Stimulated activated naive B cell treated with anti-CD40 and anti-IgM and Interleukin-4, amounts not matched to agents 10 μg/mL and 1 μg/mL and 100 μg/mL, for 72 hours (primary cell): ENCODE results near the gene ASIC5.

Experiments
- ATAC-seq, 2 donors: fragments of 150-1000 bp; cut with Tn5 transposase; replicated peaks; 2 replicates each; pipeline ENCODE4 v1.10.0; 2021; ENCODE audit warnings: moderate library complexity in 1 of 2
- DNase-seq: peaks from one replicate; pipeline ENCODE4 v3.0.0; 2021
- H3K27ac Mint-ChIP-seq: one replicate; pipeline ENCODE4 v1.8.0; 2022; ENCODE audit warnings: mild to moderate bottlenecking, mixed read lengths
- H3K27me3 Mint-ChIP-seq, 2 donors: one replicate each; pipeline ENCODE4 v1.8.0; 2022; ENCODE audit warnings: mixed read lengths in 2 of 2
- H3K36me3 Mint-ChIP-seq, 2 donors: one replicate each; pipeline ENCODE4 v1.8.0; 2022; ENCODE audit warnings: mixed read lengths in 2 of 2, mild to moderate bottlenecking in 1 of 2
- H3K4me1 Mint-ChIP-seq, 2 donors: one replicate each; pipeline ENCODE4 v1.8.0; 2022; ENCODE audit warnings: mixed read lengths in 2 of 2, mild to moderate bottlenecking in 1 of 2
- H3K4me3 Mint-ChIP-seq, 2 donors: one replicate each; pipeline ENCODE4 v1.8.0; 2022; ENCODE audit warnings: mild to moderate bottlenecking in 2 of 2, mixed read lengths in 2 of 2, moderate library complexity in 1 of 2
- H3K9me3 Mint-ChIP-seq, 2 donors: one replicate each; pipeline ENCODE4 v1.8.0; 2022; ENCODE audit warnings: mixed read lengths in 2 of 2, mild to moderate bottlenecking in 1 of 2

ASIC5 gene

GRCh38 chr4:155846929-155847328, 19.1 kb downstream of the ASIC5 start:
- Mint-ChIP-seq H3K36me3 (no peaks in the 10 kb centered on the region), H3K27ac (no peak overlapping the region), H3K4me3 (no peak overlapping the region), H3K4me1 (no peaks in the 10 kb centered on the region), H3K27me3 (peaks cover 0 to 5% of the 10 kb centered on the region in 2 donors), H3K9me3 (no peaks in the 10 kb centered on the region)
- ATAC-seq (no peak), DNase-seq (no peak)

GRCh38 chr4:155842080-155842479, 24.0 kb downstream of the ASIC5 start:
- no peak overlapping the region for H3K4me3 Mint-ChIP-seq

GRCh38 chr4:155837203-155837796, 28.8 kb downstream of the ASIC5 start:
- Mint-ChIP-seq H3K9me3 (peaks cover 3 to 4% of the 10 kb centered on the region in 2 donors), H3K27ac (no peak overlapping the region), H3K36me3 (no peaks in the 10 kb centered on the region), H3K27me3 (peaks cover 4 to 12% of the 10 kb centered on the region in 2 donors), H3K4me1 (no peaks in the 10 kb centered on the region), H3K4me3 (no peak overlapping the region)
- ATAC-seq: no peak
- no peak for DNase-seq

More at GRCh38 chr4:155842080-155842479, 24.0 kb downstream of the ASIC5 start:
- peaks cover 3 to 4% of the 10 kb centered on the region in 2 donors for H3K9me3 Mint-ChIP-seq
- peaks cover 4 to 5% of the 10 kb centered on the region in 2 donors for H3K27me3 Mint-ChIP-seq
- DNase-seq: no peak
- no peak overlapping the region for H3K27ac Mint-ChIP-seq
- H3K36me3 Mint-ChIP-seq: no peaks in the 10 kb centered on the region
- ATAC-seq: no peak
- no peaks in the 10 kb centered on the region for H3K4me1 Mint-ChIP-seq

- H3K36me3 Mint-ChIP-seq: no peaks in the 10 kb centered on the region
- H3K27me3 Mint-ChIP-seq: peaks cover 0 to 12% of the 10 kb centered on the region in 2 donors
- H3K4me3 Mint-ChIP-seq: no peak overlapping the region
- H3K9me3 Mint-ChIP-seq: peaks cover 2 to 3% of the 10 kb centered on the region in 2 donors
- no peaks in the 10 kb centered on the region for H3K4me1 Mint-ChIP-seq
- no peak for DNase-seq
- no peak for ATAC-seq
- H3K27ac Mint-ChIP-seq: no peak overlapping the region
Measured at GRCh38 chr4:155832664-155833063, 33.4 kb downstream of the ASIC5 start.

- peaks cover 6 to 19% of the 10 kb centered on the region in 2 donors for H3K27me3 Mint-ChIP-seq
- H3K36me3 Mint-ChIP-seq: no peaks in the 10 kb centered on the region
- H3K4me1 Mint-ChIP-seq: no peaks in the 10 kb centered on the region
- no peak overlapping the region for H3K27ac Mint-ChIP-seq
- no peaks in the 10 kb centered on the region for H3K9me3 Mint-ChIP-seq
- DNase-seq (no peak), ATAC-seq (no peak)
- H3K4me3 Mint-ChIP-seq: no peak overlapping the region
Measured at GRCh38 chr4:155828628-155829027, 37.4 kb downstream of the ASIC5 start.

- ATAC-seq (no peak), DNase-seq (no peak)
- Mint-ChIP-seq H3K4me3 (no peak overlapping the region), H3K9me3 (no peaks in the 10 kb centered on the region), H3K27ac (no peak overlapping the region), H3K36me3 (no peaks in the 10 kb centered on the region), H3K27me3 (peaks cover 14 to 26% of the 10 kb centered on the region in 2 donors), H3K4me1 (no peaks in the 10 kb centered on the region)
Measured at GRCh38 chr4:155822572-155822971, 43.5 kb downstream of the ASIC5 start.

- no peak for DNase-seq
- H3K4me3 Mint-ChIP-seq: no peak overlapping the region
- H3K27ac Mint-ChIP-seq: no peak overlapping the region
- H3K9me3 Mint-ChIP-seq: no peaks in the 10 kb centered on the region
- H3K27me3 Mint-ChIP-seq: peaks cover 19 to 32% of the 10 kb centered on the region in 2 donors
- H3K36me3 Mint-ChIP-seq: no peaks in the 10 kb centered on the region
- ATAC-seq: no peak
- H3K4me1 Mint-ChIP-seq: no peaks in the 10 kb centered on the region
Measured at GRCh38 chr4:155820887-155821518, 45.1 kb downstream of the ASIC5 start.

GRCh38 chr4:155819066-155819465, 47.0 kb downstream of the ASIC5 start:
- peaks cover 13 to 30% of the 10 kb centered on the region in 2 donors for H3K27me3 Mint-ChIP-seq
- H3K4me3 Mint-ChIP-seq: no peak overlapping the region
- ATAC-seq (no peak), DNase-seq (no peak)
- H3K36me3 Mint-ChIP-seq: no peaks in the 10 kb centered on the region
- H3K4me1 Mint-ChIP-seq: no peaks in the 10 kb centered on the region
- H3K27ac Mint-ChIP-seq: no peak overlapping the region
- H3K9me3 Mint-ChIP-seq: no peaks in the 10 kb centered on the region

GRCh38 chr4:155818639-155819038, 47.4 kb downstream of the ASIC5 start:
- H3K4me3 Mint-ChIP-seq: no peak overlapping the region
- H3K27ac Mint-ChIP-seq: no peak overlapping the region
- H3K4me1 Mint-ChIP-seq: no peaks in the 10 kb centered on the region
- no peak for ATAC-seq
- DNase-seq: no peak
- peaks cover 13 to 30% of the 10 kb centered on the region in 2 donors for H3K27me3 Mint-ChIP-seq
- no peaks in the 10 kb centered on the region for H3K9me3 Mint-ChIP-seq
- no peaks in the 10 kb centered on the region for H3K36me3 Mint-ChIP-seq

GRCh38 chr4:155811083-155811482, 55.0 kb downstream of the ASIC5 start:
- Mint-ChIP-seq H3K4me1 (no peaks in the 10 kb centered on the region), H3K4me3 (no peak overlapping the region), H3K36me3 (no peaks in the 10 kb centered on the region), H3K27me3 (peaks cover 3 to 9% of the 10 kb centered on the region in 2 donors), H3K27ac (no peak overlapping the region), H3K9me3 (peaks cover 0 to 1% of the 10 kb centered on the region in 2 donors)
- ATAC-seq (no peak), DNase-seq (no peak)

- peaks cover 0 to 1% of the 10 kb centered on the region in 2 donors for H3K9me3 Mint-ChIP-seq
- no peaks in the 10 kb centered on the region for H3K4me1 Mint-ChIP-seq
- DNase-seq: peak; percentile 22
- no peak overlapping the region for H3K4me3 Mint-ChIP-seq
- no peaks in the 10 kb centered on the region for H3K36me3 Mint-ChIP-seq
- H3K27ac Mint-ChIP-seq: no peak overlapping the region
- ATAC-seq: peak; percentile 94 to 97
- H3K27me3 Mint-ChIP-seq: peaks cover 0 to 3% of the 10 kb centered on the region in 2 donors
Measured at GRCh38 chr4:155809835-155810234, 56.2 kb downstream of the ASIC5 start.

GRCh38 chr4:155807021-155807420, 59.1 kb downstream of the ASIC5 start:
- DNase-seq: no peak

GRCh38 chr4:155805016-155805415, 61.1 kb downstream of the ASIC5 start:
- DNase-seq: no peak
- no peak for ATAC-seq
- Mint-ChIP-seq H3K27ac (no peak overlapping the region), H3K4me1 (no peaks in the 10 kb centered on the region), H3K36me3 (no peaks in the 10 kb centered on the region), H3K4me3 (no peak overlapping the region), H3K27me3 (no peaks in the 10 kb centered on the region), H3K9me3 (no peaks in the 10 kb centered on the region)

More at GRCh38 chr4:155807021-155807420, 59.1 kb downstream of the ASIC5 start:
- Mint-ChIP-seq H3K27ac (no peak overlapping the region), H3K4me1 (no peaks in the 10 kb centered on the region), H3K9me3 (peaks cover 0 to 1% of the 10 kb centered on the region in 2 donors), H3K27me3 (no peaks in the 10 kb centered on the region), H3K4me3 (no peak overlapping the region), H3K36me3 (no peaks in the 10 kb centered on the region)
- ATAC-seq: no peak

- Mint-ChIP-seq H3K4me1 (no peaks in the 10 kb centered on the region), H3K4me3 (no peak overlapping the region), H3K27me3 (no peaks in the 10 kb centered on the region), H3K36me3 (no peaks in the 10 kb centered on the region), H3K9me3 (no peaks in the 10 kb centered on the region), H3K27ac (no peak overlapping the region)
- ATAC-seq (no peak), DNase-seq (no peak)
Measured at GRCh38 chr4:155802190-155802959, 63.7 kb downstream of the ASIC5 start.
